ENCODE results near the gene PAX5. TPM values are rescaled to one million over a fixed set of nuclear protein-coding genes. Genes with fewer than 3 reads are reported as not detected.
A peak's percentile ranks its signal among the peaks of the same experiment; 100 is the strongest.

The PAX5 gene
- polyA plus RNA-seq, 1 of the 3 experiments (the other 2 are of a cell fraction): 0.05 TPM

GRCh38 chr9:37029304-37029775 lies 4.7 kb downstream of the PAX5 start:
- CTCF ChIA-PET: no interaction called here
- POLR2A ChIA-PET: no interaction called here

GRCh38 chr9:37028420-37029031 lies 5.5 kb downstream of the PAX5 start:
- H3K4me2 ChIP-seq: no peak overlapping the region
- no peak overlapping the region for H3K27ac ChIP-seq (ENCODE audit: low read depth in 2 of 2, low read length in 1 of 2)
- 90% methylated on average over 22 of the region's 22 CpGs for WGBS (ENCODE audit: low lambda C conversion rate)
- peaks cover 4 to 15% of the 10 kb centered on the region in 2 experiments; a peak in 2 of 4 replicates for H3K4me1 ChIP-seq (ENCODE audit: control insufficient read depth in 1 of 2, insufficient read depth in 2 of 2, low read depth in 1 of 2, low read length in 1 of 2)
- H3K9ac ChIP-seq: no peak overlapping the region
- H3K27me3 ChIP-seq (ENCODE audit: insufficient read depth): peaks cover 69% of the 10 kb centered on the region
- H3K4me3 ChIP-seq (ENCODE audit: low read depth in 2 of 2, low read length in 1 of 2): no peak overlapping the region
- no peaks in the 10 kb centered on the region for H3F3A ChIP-seq (replicated peaks; ENCODE audit: insufficient read depth)
- TF ChIP-seq JUND (IDR thresholded peaks at IDR 0.05) (no peak), TCF12 (IDR thresholded peaks at IDR 0.05) (no peak), FOSL2 (IDR thresholded peaks at IDR 0.05; ENCODE audit: borderline replicate concordance, low read depth) (no peak)
- DNase-seq: no peak
- H3K36me3 ChIP-seq (replicated peaks in 1 of 2; ENCODE audit: control insufficient read depth in 1 of 2, insufficient read depth in 2 of 2, low read length in 1 of 2): no peaks in the 10 kb centered on the region
- no peaks in the 10 kb centered on the region for H3K9me3 ChIP-seq
- ChIA-PET CTCF (no interaction called here), POLR2A (no interaction called here)
- H2AFZ ChIP-seq (ENCODE audit: low read depth): no peak overlapping the region
- H3K9me2 ChIP-seq: no peaks in the 10 kb centered on the region
- H3K79me2 ChIP-seq (ENCODE audit: insufficient read depth): no peaks in the 10 kb centered on the region
- 0 out of 2 replicates have a peak, but pooled peaks cover 5% of the 10 kb centered on the region for H4K20me1 ChIP-seq (ENCODE audit: insufficient read depth)

More at GRCh38 chr9:37029304-37029775, 4.7 kb downstream of the PAX5 start:
- H3K4me2 ChIP-seq: no peak overlapping the region
- H3K9ac ChIP-seq: no peak overlapping the region
- no peaks in the 10 kb centered on the region for H3K9me3 ChIP-seq
- H3K27me3 ChIP-seq (ENCODE audit: insufficient read depth): peaks cover 69% of the 10 kb centered on the region
- H3K27ac ChIP-seq (ENCODE audit: low read depth in 2 of 2, low read length in 1 of 2): no peak overlapping the region
- H4K20me1 ChIP-seq (ENCODE audit: insufficient read depth): 0 out of 2 replicates have a peak, but pooled peaks cover 5% of the 10 kb centered on the region
- H2AFZ ChIP-seq (ENCODE audit: low read depth): no peak overlapping the region
- DNase-seq: no peak
- TF ChIP-seq CHD2 (IDR thresholded peaks at IDR 0.05; ENCODE audit: low read length, partially characterized antibody): no peak
- WGBS (ENCODE audit: low lambda C conversion rate): 71% methylated on average over 16 of the region's 23 CpGs
- H3K9me2 ChIP-seq: no peaks in the 10 kb centered on the region
- H3K79me2 ChIP-seq (ENCODE audit: insufficient read depth): no peaks in the 10 kb centered on the region
- H3K4me3 ChIP-seq (ENCODE audit: low read depth in 2 of 2, low read length in 1 of 2): no peak overlapping the region
- no peaks in the 10 kb centered on the region for H3F3A ChIP-seq (replicated peaks; ENCODE audit: insufficient read depth)
- peaks cover 4 to 15% of the 10 kb centered on the region in 2 experiments; a peak in 2 of 4 replicates for H3K4me1 ChIP-seq (ENCODE audit: control insufficient read depth in 1 of 2, insufficient read depth in 2 of 2, low read depth in 1 of 2, low read length in 1 of 2)
- H3K36me3 ChIP-seq (replicated peaks in 1 of 2; ENCODE audit: control insufficient read depth in 1 of 2, insufficient read depth in 2 of 2, low read length in 1 of 2): no peaks in the 10 kb centered on the region

GRCh38 chr9:37027582-37028419 lies 6.3 kb downstream of the PAX5 start:
- 13% methylated on average over 22 of the region's 58 CpGs for WGBS (ENCODE audit: low lambda C conversion rate)
- peak; percentile 99 for DNase-seq
- H3K9me2 ChIP-seq: no peaks in the 10 kb centered on the region
- H3K4me2 ChIP-seq: peak overlapping the region; percentile 87
- H3K4me3 ChIP-seq (ENCODE audit: low read depth in 2 of 2, low read length in 1 of 2): peak overlapping the region; percentile 46 to 51
- H3K79me2 ChIP-seq (ENCODE audit: insufficient read depth): no peaks in the 10 kb centered on the region
- peaks cover 69% of the 10 kb centered on the region for H3K27me3 ChIP-seq (ENCODE audit: insufficient read depth)
- no peak overlapping the region; a peak in 1 of 4 replicates for H3K27ac ChIP-seq (ENCODE audit: low read depth in 2 of 2, low read length in 1 of 2)
- H4K20me1 ChIP-seq (ENCODE audit: insufficient read depth): 0 out of 2 replicates have a peak, but pooled peaks cover 5% of the 10 kb centered on the region
- no peaks in the 10 kb centered on the region for H3F3A ChIP-seq (replicated peaks; ENCODE audit: insufficient read depth)
- H3K9me3 ChIP-seq: no peaks in the 10 kb centered on the region
- ChIA-PET POLR2A (interaction anchor here (1.4 kb wide), 1 partner anchor 9 kb away, joined by 4 read pairs; no protein-coding TSS in a partner anchor), CTCF (interaction anchor here (2.6 kb wide), 1 partner anchor 154 kb away, joined by 14 read pairs; no protein-coding TSS in a partner anchor)
- H3K9ac ChIP-seq: no peak overlapping the region
- H2AFZ ChIP-seq (ENCODE audit: low read depth): 0 out of 2 replicates have a peak overlapping the region, but pooled peaks have one; percentile 73
- peaks cover 4 to 15% of the 10 kb centered on the region in 2 experiments; a peak in 2 of 4 replicates for H3K4me1 ChIP-seq (ENCODE audit: control insufficient read depth in 1 of 2, insufficient read depth in 2 of 2, low read depth in 1 of 2, low read length in 1 of 2)
- H3K36me3 ChIP-seq (replicated peaks in 1 of 2; ENCODE audit: control insufficient read depth in 1 of 2, insufficient read depth in 2 of 2, low read length in 1 of 2): no peaks in the 10 kb centered on the region
- TF ChIP-seq MXI1 (IDR thresholded peaks at IDR 0.05; ENCODE audit: low read depth, low read length) (peak; percentile 75; the same call in 1 of the 2 replicates), SIN3A (IDR thresholded peaks at IDR 0.05; ENCODE audit: borderline replicate concordance, low read depth, low read length) (peak; percentile 77; the same call in 1 of the 2 replicates), RFX5 (IDR thresholded peaks at IDR 0.05; ENCODE audit: low read length) (peak; percentile 58), IRF3 (IDR thresholded peaks at IDR 0.05; ENCODE audit: low read depth, low read length) (peak; percentile 55; the same call in 1 of the 2 replicates), GATA2 (CRISPR knock-in tag; IDR thresholded peaks at IDR 0.05) (no peak), PBX3 (IDR thresholded peaks at IDR 0.05) (peak; percentile 99), REST (IDR thresholded peaks at IDR 0.05; ENCODE audit: low read depth, low read length) (peak; percentile 100), MAX (IDR thresholded peaks at IDR 0.05; ENCODE audit: low read depth) (peak; percentile 80), CHD2 (IDR thresholded peaks at IDR 0.05; ENCODE audit: low read length, partially characterized antibody) (peak; percentile 69)
